ENCODE results near the gene SHC2.

The SHC2 gene

GRCh38 chr19:403221-404027 is 57.4 kb downstream of the SHC2 start:
- TF ChIP-seq CTCF (IDR thresholded peaks at IDR 0.05; ENCODE audit: borderline replicate concordance, control extremely low read depth, extremely low read depth, insufficient read depth, missing control alignments): no peak
- DNase-seq (ENCODE audit: low spot score): no peak
- in situ Hi-C loops (cut with MboI; ENCODE audit: low sequenced_read_pairs, unreplicated experiment): no loop called here

GRCh38 chr19:402786-403185 is 58.0 kb downstream of the SHC2 start:
- TF ChIP-seq CTCF (IDR thresholded peaks at IDR 0.05; ENCODE audit: borderline replicate concordance, control extremely low read depth, extremely low read depth, insufficient read depth, missing control alignments): no peak
- in situ Hi-C loops (cut with MboI; ENCODE audit: low sequenced_read_pairs, unreplicated experiment): no loop called here

GRCh38 chr19:401866-402511 is 58.8 kb downstream of the SHC2 start:
- DNase-seq (ENCODE audit: low spot score): no peak
- in situ Hi-C loops (cut with MboI; ENCODE audit: low sequenced_read_pairs, unreplicated experiment): no loop called here
- TF ChIP-seq CTCF (IDR thresholded peaks at IDR 0.05; ENCODE audit: borderline replicate concordance, control extremely low read depth, extremely low read depth, insufficient read depth, missing control alignments): no peak

More at GRCh38 chr19:402786-403185, 58.0 kb downstream of the SHC2 start:
- DNase-seq (ENCODE audit: low spot score): no peak

- in situ Hi-C loops (cut with MboI; ENCODE audit: low sequenced_read_pairs, unreplicated experiment): no loop called here
- TF ChIP-seq CTCF (IDR thresholded peaks at IDR 0.05; ENCODE audit: borderline replicate concordance, control extremely low read depth, extremely low read depth, insufficient read depth, missing control alignments): no peak
- no peak for DNase-seq (ENCODE audit: low spot score)
Observed at GRCh38 chr19:400976-401865, 59.6 kb downstream of the SHC2 start.

- in situ Hi-C loops (cut with MboI; ENCODE audit: low sequenced_read_pairs, unreplicated experiment): no loop called here
- TF ChIP-seq CTCF (IDR thresholded peaks at IDR 0.05; ENCODE audit: borderline replicate concordance, control extremely low read depth, extremely low read depth, insufficient read depth, missing control alignments): no peak
- DNase-seq (ENCODE audit: low spot score): no peak
Observed at GRCh38 chr19:399370-399769, 61.5 kb downstream of the SHC2 start.

- no peak for TF ChIP-seq CTCF (IDR thresholded peaks at IDR 0.05; ENCODE audit: borderline replicate concordance, control extremely low read depth, extremely low read depth, insufficient read depth, missing control alignments)
- in situ Hi-C loops (cut with MboI; ENCODE audit: low sequenced_read_pairs, unreplicated experiment): no loop called here
Observed at GRCh38 chr19:398719-399118, 62.1 kb downstream of the SHC2 start.

More at GRCh38 chr19:398719-399118, 62.1 kb downstream of the SHC2 start:
- DNase-seq (ENCODE audit: low spot score): no peak

Data from GM13976 (cell line).